GM19438 (cell line): ENCODE data around the gene BCL2L11.

Experiments used
- ATAC-seq: cut with Tn5 transposase; IDR thresholded peaks from one replicate; pipeline ENCODE4 v1.9.1; 2021; ENCODE audit warnings: low read depth; ENCODE audit not compliant: unreplicated experiment

The BCL2L11 gene

GRCh38 chr2:111167076-111167862 lies 46.6 kb downstream of the BCL2L11 start:
- no peak for ATAC-seq

- no peak for ATAC-seq
Measured at GRCh38 chr2:111167863-111168162, 47.1 kb downstream of the BCL2L11 start.

- ATAC-seq: no peak
Measured at GRCh38 chr2:111168528-111169239, 48.0 kb downstream of the BCL2L11 start.

GRCh38 chr2:111169268-111169667 lies 48.6 kb downstream of the BCL2L11 start:
- no peak for ATAC-seq

- ATAC-seq: no peak
Measured at GRCh38 chr2:111169924-111170323, 49.2 kb downstream of the BCL2L11 start.

- ATAC-seq: no peak
Measured at GRCh38 chr2:111171337-111171930, 50.7 kb downstream of the BCL2L11 start.

- ATAC-seq: no peak
Measured at GRCh38 chr2:111172666-111173065, 52.0 kb downstream of the BCL2L11 start.

- ATAC-seq: no peak
Measured at GRCh38 chr2:111173338-111173737, 52.6 kb downstream of the BCL2L11 start.

- no peak for ATAC-seq
Measured at GRCh38 chr2:111173856-111174255, 53.1 kb downstream of the BCL2L11 start.

GRCh38 chr2:111175615-111176014 lies 54.9 kb downstream of the BCL2L11 start:
- ATAC-seq: no peak

GRCh38 chr2:111176388-111176787 lies 55.7 kb downstream of the BCL2L11 start:
- ATAC-seq: no peak

- ATAC-seq: no peak
Measured at GRCh38 chr2:111176867-111177266, 56.2 kb downstream of the BCL2L11 start.

GRCh38 chr2:111178296-111178695 lies 57.6 kb downstream of the BCL2L11 start:
- ATAC-seq: no peak

GRCh38 chr2:111178730-111179405 lies 58.2 kb downstream of the BCL2L11 start:
- no peak for ATAC-seq

GRCh38 chr2:111182121-111182520 lies 61.4 kb downstream of the BCL2L11 start:
- ATAC-seq: no peak

GRCh38 chr2:111182740-111183139 lies 62.0 kb downstream of the BCL2L11 start:
- ATAC-seq: no peak

- ATAC-seq: no peak
Measured at GRCh38 chr2:111184725-111185310, 64.1 kb downstream of the BCL2L11 start.

- ATAC-seq: no peak
Measured at GRCh38 chr2:111185361-111186022, 64.8 kb downstream of the BCL2L11 start.

GRCh38 chr2:111186121-111186715 lies 65.5 kb downstream of the BCL2L11 start:
- ATAC-seq: no peak

GRCh38 chr2:111186933-111187332 lies 66.2 kb downstream of the BCL2L11 start:
- no peak for ATAC-seq
